ENCODE data around the gene EMP2.

The EMP2 gene

GRCh38 chr16:10539236-10539635 is 41.2 kb downstream of the EMP2 start:
- Histone ChIP-seq H3K36me3 (ENCODE audit: insufficient read depth, low read length) (no peaks in the 10 kb centered on the region), H3K4me2 (ENCODE audit: low read depth, low read length, poor library complexity, severe bottlenecking) (no peak overlapping the region)

GRCh38 chr16:10538583-10538982 is 41.8 kb downstream of the EMP2 start:
- Histone ChIP-seq H3K9me3 (ENCODE audit: insufficient read depth, low read depth, low read length) (no peaks in the 10 kb centered on the region), H4K20me1 (ENCODE audit: insufficient read depth, low read length, poor library complexity, severe bottlenecking) (no peaks in the 10 kb centered on the region), H3F3A (ENCODE audit: low read depth) (no peaks in the 10 kb centered on the region), H3K4me2 (ENCODE audit: low read depth, low read length, poor library complexity, severe bottlenecking) (no peak overlapping the region), H3K4me1 (ENCODE audit: insufficient read depth, low read length, poor library complexity, severe bottlenecking) (no peaks in the 10 kb centered on the region), H3K9ac (ENCODE audit: low read depth, low read length, poor library complexity, severe bottlenecking) (no peak overlapping the region), H2AFZ (ENCODE audit: low read length) (no peak overlapping the region), H3K36me3 (ENCODE audit: insufficient read depth, low read length) (no peaks in the 10 kb centered on the region), H3K9me2 (replicated peaks; ENCODE audit: low read depth, low read length) (no peaks in the 10 kb centered on the region), H3K4me3 (ENCODE audit: low read length, poor library complexity, severe bottlenecking) (no peak overlapping the region), H3K27me3 (ENCODE audit: insufficient read depth, low read length, poor library complexity, severe bottlenecking) (no peaks in the 10 kb centered on the region), H3K79me2 (ENCODE audit: insufficient read depth, low read length) (no peaks in the 10 kb centered on the region)
- TF ChIP-seq CTCF (conservative IDR thresholded peaks at IDR 0.05; ENCODE audit: low read length) = no peak
- no peak for TF ChIP-seq EZH2phosphoT487 (IDR thresholded peaks at IDR 0.05; ENCODE audit: borderline replicate concordance)

More at GRCh38 chr16:10539236-10539635, 41.2 kb downstream of the EMP2 start:
- H3K9me3 ChIP-seq (ENCODE audit: insufficient read depth, low read depth, low read length) = no peaks in the 10 kb centered on the region
- no peaks in the 10 kb centered on the region for H3K9me2 ChIP-seq (replicated peaks; ENCODE audit: low read depth, low read length)
- H4K20me1 ChIP-seq (ENCODE audit: insufficient read depth, low read length, poor library complexity, severe bottlenecking) = no peaks in the 10 kb centered on the region
- no peak overlapping the region for H3K9ac ChIP-seq (ENCODE audit: low read depth, low read length, poor library complexity, severe bottlenecking)
- TF ChIP-seq CTCF (conservative IDR thresholded peaks at IDR 0.05; ENCODE audit: low read length) = no peak
- TF ChIP-seq EZH2phosphoT487 (IDR thresholded peaks at IDR 0.05; ENCODE audit: borderline replicate concordance) = no peak
- H3K27me3 ChIP-seq (ENCODE audit: insufficient read depth, low read length, poor library complexity, severe bottlenecking) = no peaks in the 10 kb centered on the region
- no peaks in the 10 kb centered on the region for H3K79me2 ChIP-seq (ENCODE audit: insufficient read depth, low read length)
- H3F3A ChIP-seq (ENCODE audit: low read depth) = no peaks in the 10 kb centered on the region
- no peak overlapping the region for H2AFZ ChIP-seq (ENCODE audit: low read length)
- no peak overlapping the region for H3K4me3 ChIP-seq (ENCODE audit: low read length, poor library complexity, severe bottlenecking)
- no peaks in the 10 kb centered on the region for H3K4me1 ChIP-seq (ENCODE audit: insufficient read depth, low read length, poor library complexity, severe bottlenecking)

GRCh38 chr16:10537946-10538345 is 42.5 kb downstream of the EMP2 start:
- Histone ChIP-seq H3K27me3 (ENCODE audit: insufficient read depth, low read length, poor library complexity, severe bottlenecking) (no peaks in the 10 kb centered on the region), H3K9ac (ENCODE audit: low read depth, low read length, poor library complexity, severe bottlenecking) (no peak overlapping the region), H3K79me2 (ENCODE audit: insufficient read depth, low read length) (no peaks in the 10 kb centered on the region), H3K9me3 (ENCODE audit: insufficient read depth, low read depth, low read length) (no peaks in the 10 kb centered on the region), H2AFZ (ENCODE audit: low read length) (no peak overlapping the region), H3K36me3 (ENCODE audit: insufficient read depth, low read length) (no peaks in the 10 kb centered on the region), H3K9me2 (replicated peaks; ENCODE audit: low read depth, low read length) (no peaks in the 10 kb centered on the region), H3F3A (ENCODE audit: low read depth) (no peaks in the 10 kb centered on the region), H3K4me1 (ENCODE audit: insufficient read depth, low read length, poor library complexity, severe bottlenecking) (no peaks in the 10 kb centered on the region), H4K20me1 (ENCODE audit: insufficient read depth, low read length, poor library complexity, severe bottlenecking) (no peaks in the 10 kb centered on the region), H3K4me3 (ENCODE audit: low read length, poor library complexity, severe bottlenecking) (no peak overlapping the region), H3K4me2 (ENCODE audit: low read depth, low read length, poor library complexity, severe bottlenecking) (no peak overlapping the region)
- TF ChIP-seq CTCF (conservative IDR thresholded peaks at IDR 0.05; ENCODE audit: low read length) = no peak
- no peak for TF ChIP-seq EZH2phosphoT487 (IDR thresholded peaks at IDR 0.05; ENCODE audit: borderline replicate concordance)

Measured in Loucy (cell line).